DOHH2 (cell line): Measurements from ENCODE around the gene ENO1.

ENCODE experiments used
- H3F3A ChIP-seq: fragments of 200-600 bp; sonication (generic), shearing (Covaris generic); 2 replicates; pipeline ENCODE4 v1.6.0; 2016; ENCODE audit warnings: antibody characterized with exemption, mild to moderate bottlenecking; ENCODE audit not compliant: control insufficient read depth, insufficient read depth
- H3K27ac ChIP-seq: fragments of 200-600 bp; sonication (generic); 2 replicates; pipeline ENCODE4 v1.5.1; 2014; ENCODE audit warnings: low read depth, mild to moderate bottlenecking, low read length, moderate library complexity
- H3K27me3 ChIP-seq: fragments of 200-600 bp; sonication (generic); 2 replicates; pipeline ENCODE4 v1.6.1; 2014; ENCODE audit warnings: mild to moderate bottlenecking, low read length, mixed read lengths; ENCODE audit not compliant: control insufficient read depth
- H3K36me3 ChIP-seq: fragments of 200-600 bp; sonication (generic); 2 replicates; pipeline ENCODE4 v1.6.1; 2014; ENCODE audit warnings: mild to moderate bottlenecking, low read length, moderate library complexity, mixed read lengths; ENCODE audit not compliant: control insufficient read depth
- H3K4me1 ChIP-seq: fragments of 200-600 bp; sonication (generic); 2 replicates; pipeline ENCODE4 v1.6.1; 2014; ENCODE audit warnings: mild to moderate bottlenecking, low read length, mixed read lengths; ENCODE audit not compliant: control insufficient read depth
- H3K4me2 ChIP-seq: fragments of 200-600 bp; sonication (generic); 2 replicates; pipeline ENCODE4 v1.6.0; 2014; ENCODE audit warnings: mild to moderate bottlenecking, low read length, moderate library complexity
- H3K4me3 ChIP-seq: fragments of 200-600 bp; sonication (generic); 2 replicates; pipeline ENCODE4 v1.5.1; 2014; ENCODE audit warnings: mild to moderate bottlenecking, low read length, mixed read lengths
- H3K79me2 ChIP-seq: fragments of 200-600 bp; sonication (generic); 2 replicates; pipeline ENCODE4 v1.6.1; 2014; ENCODE audit warnings: mild to moderate bottlenecking, low read length, mixed read lengths; ENCODE audit not compliant: control insufficient read depth
- H3K9me2 ChIP-seq: fragments of 200-600 bp; sonication (generic); replicated peaks from 2 replicates; pipeline ENCODE4 v1.6.1; 2014; ENCODE audit warnings: mild to moderate bottlenecking, low read length, mixed read lengths; ENCODE audit not compliant: control insufficient read depth
- H3K9me3 ChIP-seq: fragments of 200-600 bp; sonication (generic); 2 replicates; pipeline ENCODE4 v1.6.1; 2014; ENCODE audit warnings: antibody characterized with exemption, low read length, mixed read lengths; ENCODE audit not compliant: control insufficient read depth, insufficient read depth
- H4K20me1 ChIP-seq: fragments of 200-600 bp; sonication (generic); 2 replicates; pipeline ENCODE4 v1.6.0; 2014; ENCODE audit warnings: low read depth, mild to moderate bottlenecking, antibody characterized with exemption, low read length, moderate library complexity; ENCODE audit not compliant: control insufficient read depth, insufficient read depth
- EZH2phosphoT487 ChIP-seq: fragments of 200-600 bp; sonication (generic); IDR thresholded peaks from 2 replicates; pipeline ENCODE4 v1.6.1; 2017; ENCODE audit warnings: borderline replicate concordance, mild to moderate bottlenecking, antibody characterized with exemption, low read length, moderate library complexity, mixed read lengths
- TF ChIP-seq, protein P1 (sequence below): fragments of 200-600 bp; sonication (generic); IDR thresholded peaks from one replicate; pipeline ENCODE4 v1.5.1; 2014; ENCODE audit warnings: antibody characterized with exemption, mild to moderate bottlenecking, low read depth, low read length; ENCODE audit not compliant: poor library complexity, severe bottlenecking

ENO1 gene

DNA sequence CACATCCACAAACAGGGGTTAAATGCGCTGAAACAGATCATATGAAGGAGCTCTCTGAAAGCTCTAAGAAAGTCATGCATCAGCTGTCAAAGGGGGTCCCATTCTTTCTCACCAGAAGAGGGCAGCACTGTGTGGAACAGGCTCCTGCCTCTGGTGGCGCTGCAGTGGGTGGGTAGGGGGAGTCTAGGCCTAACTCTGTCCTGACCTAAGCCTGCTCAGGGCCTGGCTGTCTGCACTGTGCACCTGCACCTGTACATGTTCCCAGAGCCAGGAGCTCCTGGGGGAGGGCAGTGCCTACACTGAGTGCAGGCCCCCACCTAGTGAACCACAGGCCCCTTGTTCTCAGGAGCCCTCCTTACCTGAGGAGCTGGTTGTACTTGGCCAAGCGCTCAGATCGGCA, 16.0 kb downstream of the ENO1 start:
- no peak overlapping the region for H3K4me2 ChIP-seq
- no peak for TF ChIP-seq EZH2phosphoT487
- TF ChIP-seq, protein P1, sequence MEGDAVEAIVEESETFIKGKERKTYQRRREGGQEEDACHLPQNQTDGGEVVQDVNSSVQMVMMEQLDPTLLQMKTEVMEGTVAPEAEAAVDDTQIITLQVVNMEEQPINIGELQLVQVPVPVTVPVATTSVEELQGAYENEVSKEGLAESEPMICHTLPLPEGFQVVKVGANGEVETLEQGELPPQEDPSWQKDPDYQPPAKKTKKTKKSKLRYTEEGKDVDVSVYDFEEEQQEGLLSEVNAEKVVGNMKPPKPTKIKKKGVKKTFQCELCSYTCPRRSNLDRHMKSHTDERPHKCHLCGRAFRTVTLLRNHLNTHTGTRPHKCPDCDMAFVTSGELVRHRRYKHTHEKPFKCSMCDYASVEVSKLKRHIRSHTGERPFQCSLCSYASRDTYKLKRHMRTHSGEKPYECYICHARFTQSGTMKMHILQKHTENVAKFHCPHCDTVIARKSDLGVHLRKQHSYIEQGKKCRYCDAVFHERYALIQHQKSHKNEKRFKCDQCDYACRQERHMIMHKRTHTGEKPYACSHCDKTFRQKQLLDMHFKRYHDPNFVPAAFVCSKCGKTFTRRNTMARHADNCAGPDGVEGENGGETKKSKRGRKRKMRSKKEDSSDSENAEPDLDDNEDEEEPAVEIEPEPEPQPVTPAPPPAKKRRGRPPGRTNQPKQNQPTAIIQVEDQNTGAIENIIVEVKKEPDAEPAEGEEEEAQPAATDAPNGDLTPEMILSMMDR, result peak; percentile 76
- no peaks in the 10 kb centered on the region for H3K9me2 ChIP-seq
- no peak overlapping the region for H3K27ac ChIP-seq
- peaks cover 43% of the 10 kb centered on the region for H4K20me1 ChIP-seq
- H3K36me3 ChIP-seq, result peaks cover 92% of the 10 kb centered on the region
- no peaks in the 10 kb centered on the region for H3K9me3 ChIP-seq
- no peak overlapping the region for H3K4me3 ChIP-seq
- H3K4me1 ChIP-seq, result no peaks in the 10 kb centered on the region
- H3K79me2 ChIP-seq, result peaks cover 3% of the 10 kb centered on the region; the same call in 1 of the 2 replicates
- H3K27me3 ChIP-seq, result no peaks in the 10 kb centered on the region
- peaks cover 84% of the 10 kb centered on the region for H3F3A ChIP-seq

DNA sequence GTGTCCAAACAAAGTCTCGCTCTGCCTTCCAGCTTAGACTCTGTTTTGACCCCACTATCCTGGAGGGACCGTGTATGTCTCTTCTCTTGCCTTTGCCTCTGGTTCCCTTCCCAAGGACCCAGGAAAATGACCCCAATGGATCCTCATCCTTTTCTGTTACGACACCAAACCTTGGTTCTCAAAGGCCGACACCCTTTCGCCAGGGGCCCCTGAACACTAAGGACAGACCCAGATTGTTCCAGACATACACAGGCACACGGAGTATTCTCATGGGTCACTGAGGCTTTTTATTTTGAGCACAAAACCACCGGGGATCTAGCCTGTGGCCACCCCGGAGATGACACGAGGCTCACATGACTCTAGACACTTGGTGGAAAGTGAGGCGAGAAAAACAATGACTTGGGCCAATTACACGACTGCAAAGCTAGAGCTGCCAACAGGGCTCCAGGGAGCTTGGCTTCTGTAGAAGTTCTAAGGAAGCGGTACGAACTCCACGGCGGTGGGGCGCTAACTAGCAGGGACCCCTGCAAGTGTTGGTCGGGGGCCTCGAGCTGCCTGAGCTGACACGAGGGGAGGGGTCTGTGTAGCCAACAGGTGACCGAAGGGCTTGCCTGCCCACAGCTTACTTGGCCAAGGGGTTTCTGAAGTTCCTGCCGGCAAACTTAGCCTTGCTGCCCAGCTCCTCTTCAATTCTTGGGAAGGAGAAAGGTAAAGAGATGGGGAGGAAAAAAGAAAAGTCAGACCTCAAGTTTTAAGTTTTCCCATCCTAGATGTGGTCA, 17.6 kb downstream of the ENO1 start:
- H3K36me3 ChIP-seq, result peaks cover 84% of the 10 kb centered on the region
- TF ChIP-seq, protein P1, result no peak
- TF ChIP-seq EZH2phosphoT487, result no peak
- no peak overlapping the region for H3K4me3 ChIP-seq
- H3K27me3 ChIP-seq, result no peaks in the 10 kb centered on the region
- H3K4me1 ChIP-seq, result no peaks in the 10 kb centered on the region
- H3K4me2 ChIP-seq, result no peak overlapping the region
- peaks cover 83% of the 10 kb centered on the region for H3F3A ChIP-seq
- H3K27ac ChIP-seq, result no peak overlapping the region
- no peaks in the 10 kb centered on the region for H3K9me3 ChIP-seq
- H4K20me1 ChIP-seq, result peaks cover 37% of the 10 kb centered on the region
- no peaks in the 10 kb centered on the region for H3K9me2 ChIP-seq
- H3K79me2 ChIP-seq, result peaks cover 3% of the 10 kb centered on the region; the same call in 1 of the 2 replicates

DNA sequence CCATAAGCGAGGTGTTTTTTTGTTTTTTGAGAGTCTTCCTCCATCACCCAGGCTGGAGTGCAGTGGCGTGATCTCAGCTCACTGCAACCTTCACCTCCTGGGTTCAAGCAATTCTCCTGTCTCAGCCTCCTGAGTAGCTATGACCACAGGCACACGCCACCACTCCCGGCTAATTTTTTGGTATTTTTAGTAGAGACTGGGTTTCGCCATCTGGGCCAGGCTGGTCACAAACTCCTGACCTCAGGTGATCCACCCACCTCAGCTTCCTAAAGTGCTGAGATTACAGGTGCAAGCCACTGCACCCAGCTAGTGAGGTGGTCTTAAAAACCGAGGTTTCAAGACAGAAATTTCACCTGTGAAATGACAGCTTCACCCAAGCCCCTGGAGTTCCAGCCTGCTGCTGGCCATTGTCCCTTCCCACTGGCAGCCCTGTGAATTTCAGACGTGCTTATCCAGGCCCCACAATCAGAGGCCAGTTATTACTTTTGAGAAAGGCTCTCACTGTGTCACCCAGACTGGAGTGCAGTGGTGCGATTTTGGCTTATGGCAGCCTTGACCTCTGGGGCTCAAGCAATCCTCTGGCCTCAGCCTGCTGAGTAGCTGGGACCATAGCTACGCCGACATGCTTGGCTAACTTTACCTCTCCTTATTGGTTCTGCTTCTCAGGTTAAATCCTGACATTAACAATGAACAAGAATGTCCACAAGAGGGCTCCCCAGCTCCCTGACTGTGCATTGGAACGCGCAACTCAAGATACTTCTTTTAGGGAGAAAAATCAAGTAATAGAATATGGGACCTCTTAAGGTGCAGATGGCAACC, 19.4 kb downstream of the ENO1 start:
- Histone ChIP-seq H4K20me1 (peaks cover 30% of the 10 kb centered on the region), H3K27ac (no peak overlapping the region)

More for the DNA sequence above, 19.4 kb downstream of the ENO1 start:
- Histone ChIP-seq H3K4me3 (no peak overlapping the region), H3K27me3 (no peaks in the 10 kb centered on the region), H3K9me3 (no peaks in the 10 kb centered on the region), H3F3A (peaks cover 74% of the 10 kb centered on the region), H3K36me3 (peaks cover 67% of the 10 kb centered on the region), H3K4me1 (no peaks in the 10 kb centered on the region), H3K79me2 (no peaks in the 10 kb centered on the region), H3K4me2 (no peak overlapping the region), H3K9me2 (no peaks in the 10 kb centered on the region)
- no peak for TF ChIP-seq EZH2phosphoT487
- TF ChIP-seq, protein P1, result peak; percentile 78
